H1 (cell line): Measurements from ENCODE around the gene SEMA3B. TPM values are rescaled to one million over a fixed set of nuclear protein-coding genes. Genes with fewer than 3 reads are reported as not detected.

Experiments used
- CTCF ChIA-PET: fragments of 300-600 bp; sonication (Branson Sonifier 250); formaldehyde crosslinking; loops from one replicate; lab custom pipeline; 2021; ENCODE audit not compliant: partially characterized antibody; lab: Charles Lee
- POLR2A ChIA-PET: fragments of 300-600 bp; sonication (Branson Sonifier 250); formaldehyde crosslinking; loops from one replicate; lab custom pipeline; 2021; ENCODE audit warnings: inconsistent platforms; ENCODE audit not compliant: partially characterized antibody; lab: Charles Lee
- DNase-seq, 2 experiments: peaks; one replicate each; pipeline versions ENCODE4 v3.0.0 to v3.0.0-alpha.2; 2010 to 2022; ENCODE audit warnings: low spot score in 2 of 2, low read depth in 1 of 2, mixed read lengths in 1 of 2
- FAIRE-seq: peaks from 2 replicates; lab custom pipeline; 2011; peaks lifted over from hg19 to GRCh38; lab: Jason Lieb, UNC
- H2AFZ ChIP-seq: 2 replicates; pipeline ENCODE4 v1.8.1; 2012; ENCODE audit warnings: low read length, inconsistent platforms
- H2AK5ac ChIP-seq: 2 replicates; pipeline ENCODE4 v1.6.1; 2013; ENCODE audit warnings: low read depth, low read length
- H2BK120ac ChIP-seq: replicated peaks from 2 replicates; pipeline ENCODE3; 2013; ENCODE audit warnings: low read depth, low read length, inconsistent platforms
- H2BK12ac ChIP-seq: 2 replicates; pipeline ENCODE4 v1.6.1; 2013; ENCODE audit warnings: low read depth, low read length
- H2BK15ac ChIP-seq: 2 replicates; pipeline ENCODE4 v1.6.1; 2013; ENCODE audit warnings: low read length
- H2BK20ac ChIP-seq: 2 replicates; pipeline ENCODE4 v1.6.1; 2013; ENCODE audit warnings: low read length
- H2BK5ac ChIP-seq: 2 replicates; pipeline ENCODE4 v1.6.1; 2013; ENCODE audit warnings: low read depth, low read length
- H3K14ac ChIP-seq: 2 replicates; pipeline ENCODE4 v1.6.1; 2013; ENCODE audit warnings: inconsistent platforms; ENCODE audit not compliant: insufficient read length
- H3K18ac ChIP-seq: 2 replicates; pipeline ENCODE4 v1.6.1; 2013; ENCODE audit warnings: low read length; ENCODE audit errors: extremely low read depth
- H3K23ac ChIP-seq: 2 replicates; pipeline ENCODE4 v1.6.1; 2013; ENCODE audit warnings: inconsistent platforms; ENCODE audit not compliant: insufficient read length
- H3K23me2 ChIP-seq: 2 replicates; pipeline ENCODE4 v1.6.1; 2013; ENCODE audit warnings: low read depth, low read length
- H3K27ac ChIP-seq: 2 replicates; pipeline ENCODE4 v1.6.1; 2011; ENCODE audit warnings: low read depth, low read length, inconsistent platforms
- H3K27me3 ChIP-seq, 4 experiments: replicated peaks in 1 of 4; 1 replicate in 1 of 4; 2 replicates in 3 of 4; pipeline versions ENCODE4 v1.6.1 to v1.8.1; 2011 to 2013; ENCODE audit warnings: low read length in 3 of 4, mild to moderate bottlenecking in 3 of 4, inconsistent platforms in 2 of 4, mixed read lengths in 2 of 4, moderate library complexity in 1 of 4; ENCODE audit not compliant: control insufficient read depth in 3 of 4, insufficient read depth in 3 of 4; ENCODE audit errors: extremely low read depth in 1 of 4
- H3K36me3 ChIP-seq, 4 experiments: 2 replicates each; pipeline versions ENCODE4 v1.6.1 to v1.8.1; 2011 to 2013; ENCODE audit warnings: mild to moderate bottlenecking in 4 of 4, low read length in 3 of 4, moderate library complexity in 2 of 4, control low read depth in 1 of 4, inconsistent platforms in 1 of 4; ENCODE audit not compliant: insufficient read depth in 4 of 4, control insufficient read depth in 2 of 4
- H3K4ac ChIP-seq: replicated peaks from 2 replicates; pipeline ENCODE3; 2013; ENCODE audit warnings: low read length, low read depth, mixed read lengths, inconsistent platforms; ENCODE audit not compliant: insufficient read length
- H3K4me1 ChIP-seq, 4 experiments: replicated peaks in 1 of 4; 1 replicate in 1 of 4; 2 replicates in 3 of 4; pipeline versions ENCODE4 v1.6.1 to v1.8.1; 2011 to 2013; ENCODE audit warnings: low read length in 3 of 4, inconsistent platforms in 2 of 4, mixed read lengths in 1 of 4; ENCODE audit not compliant: insufficient read depth in 4 of 4, control insufficient read depth in 3 of 4
- H3K4me2 ChIP-seq, 2 experiments: 2 replicates each; pipeline versions ENCODE4 v1.6.1 to v1.8.1; 2011 to 2013; ENCODE audit warnings: low read depth in 2 of 2, low read length in 2 of 2, control low read depth in 1 of 2, inconsistent platforms in 1 of 2, mild to moderate bottlenecking in 1 of 2; ENCODE audit not compliant: insufficient read depth in 1 of 2
- H3K4me3 ChIP-seq, 4 experiments: fragments of 200-600, 300-600 bp in 1 of 4; sonication (generic), shearing (Covaris generic), sonication (Bioruptor Twin) in 1 of 4; 2 replicates each; pipeline versions ENCODE4 v1.5.1 to v1.8.1; 2011 to 2016; ENCODE audit warnings: low read length in 4 of 4, low read depth in 3 of 4, control low read depth in 2 of 4, inconsistent platforms in 2 of 4, mild to moderate bottlenecking in 2 of 4, mixed read lengths in 1 of 4, moderate library complexity in 1 of 4; ENCODE audit not compliant: insufficient read depth in 2 of 4; ENCODE audit errors: extremely low read depth in 1 of 4
- H3K56ac ChIP-seq: replicated peaks from 2 replicates; pipeline ENCODE3; 2013; ENCODE audit warnings: low read depth, mild to moderate bottlenecking, mixed read lengths, low read length, inconsistent platforms; ENCODE audit not compliant: insufficient read length
- H3K79me1 ChIP-seq: 2 replicates; pipeline ENCODE4 v1.6.1; 2013; ENCODE audit warnings: low read depth, low read length, control low read depth
- H3K79me2 ChIP-seq, 2 experiments: 2 replicates each; pipeline versions ENCODE4 v1.6.1 to v1.8.1; 2012 to 2013; ENCODE audit warnings: low read length in 2 of 2, mild to moderate bottlenecking in 2 of 2, inconsistent platforms in 1 of 2; ENCODE audit not compliant: insufficient read depth in 2 of 2, control insufficient read depth in 1 of 2
- H3K9ac ChIP-seq, 4 experiments: replicated peaks in 1 of 4; 1 replicate in 1 of 4; 2 replicates in 3 of 4; pipeline versions ENCODE4 v1.6.1 to v1.8.1; 2011 to 2013; ENCODE audit warnings: low read depth in 3 of 4, low read length in 3 of 4, control low read depth in 2 of 4, mild to moderate bottlenecking in 2 of 4, moderate library complexity in 2 of 4, inconsistent platforms in 1 of 4; ENCODE audit errors: extremely low read depth in 1 of 4
- H3K9me3 ChIP-seq, 2 experiments: 2 replicates each; pipeline versions ENCODE4 v1.6.1 to v1.8.1; 2012 to 2013; ENCODE audit warnings: mild to moderate bottlenecking in 2 of 2, moderate library complexity in 2 of 2, control low read depth in 1 of 2, inconsistent platforms in 1 of 2, low read depth in 1 of 2, low read length in 1 of 2, mixed read lengths in 1 of 2; ENCODE audit not compliant: insufficient read depth in 2 of 2
- H4K20me1 ChIP-seq, 2 experiments: replicated peaks in 1 of 2; 2 replicates each; pipeline versions ENCODE3 to v1.8.1; 2011 to 2013; ENCODE audit warnings: inconsistent platforms in 2 of 2, low read length in 2 of 2, mild to moderate bottlenecking in 1 of 2; ENCODE audit not compliant: insufficient read depth in 2 of 2, control insufficient read depth in 1 of 2
- H4K5ac ChIP-seq: 2 replicates; pipeline ENCODE4 v1.6.1; 2013; ENCODE audit warnings: low read length, low read depth, mixed read lengths, inconsistent platforms; ENCODE audit not compliant: insufficient read length
- H4K8ac ChIP-seq: 2 replicates; pipeline ENCODE4 v1.8.0; 2013; ENCODE audit warnings: mild to moderate bottlenecking, moderate library complexity, low read length, inconsistent platforms; ENCODE audit not compliant: insufficient read depth; ENCODE audit errors: extremely low read depth
- H4K91ac ChIP-seq: replicated peaks from 2 replicates; pipeline ENCODE3; 2013; ENCODE audit warnings: low read length, mixed read lengths, inconsistent platforms; ENCODE audit not compliant: insufficient read length
- BRCA1 ChIP-seq: IDR thresholded peaks from 2 replicates; pipeline ENCODE4 v1.6.1; 2012; ENCODE audit warnings: low read depth, low read length, improper control_type of control experiment
- CHD1 ChIP-seq: IDR thresholded peaks from 2 replicates; pipeline ENCODE4 v1.6.1; 2012; ENCODE audit warnings: low read depth, low read length, improper control_type of control experiment
- CTCF ChIP-seq, 3 experiments: IDR thresholded peaks; 1 replicate in 2 of 3; 2 replicates in 1 of 3; pipeline versions ENCODE4 v1.5.1 to v1.6.1; 2011; ENCODE audit warnings: low read length in 3 of 3, mild to moderate bottlenecking in 3 of 3, inconsistent platforms in 2 of 3, low read depth in 1 of 3, moderate library complexity in 1 of 3; ENCODE audit not compliant: insufficient read depth in 1 of 3; ENCODE audit errors: control extremely low read depth in 1 of 3
- POLR2AphosphoS5 ChIP-seq: IDR thresholded peaks from 2 replicates; pipeline ENCODE4 v1.6.1; 2011; ENCODE audit warnings: low read depth, low read length
- TAF1 ChIP-seq: IDR thresholded peaks from 2 replicates; pipeline ENCODE4 v1.6.1; 2011; ENCODE audit warnings: mild to moderate bottlenecking, low read depth, low read length
- TBP ChIP-seq: IDR thresholded peaks from 2 replicates; pipeline ENCODE4 v1.6.1; 2011; ENCODE audit warnings: low read depth, low read length, improper control_type of control experiment
- WGBS, 2 experiments: shearing (Covaris generic) in 1 of 2; methylation state at CpG; one replicate each; pipeline versions ENCODE4 v1.1.6 to v1.1.7; 2013 to 2015; ENCODE audit warnings: low lambda C conversion rate in 2 of 2, mixed read lengths in 2 of 2, inconsistent platforms in 1 of 2, low coverage in 1 of 2, missing lambda C conversion rate in 1 of 2; ENCODE audit not compliant: insufficient replicate concordance in 2 of 2, insufficient coverage in 1 of 2, insufficient read length in 1 of 2; ENCODE audit errors: extremely low coverage in 1 of 2, missing lambda C conversion rate in 1 of 2; 5-methylcytosine and 5-hydroxymethylcytosine counted together
- polyA plus RNA-seq, 7 experiments: library from polyadenylated mRNA; depleted of rRNA in 3 of 7; stranded (reverse) in 5 of 7; unstranded in 2 of 7; fragments of >200 nt in 5 of 7; fragments of 200-250 nt in 2 of 7; gene quantifications; 1 replicate in 5 of 7; 2 replicates in 1 of 7; 4 replicates in 1 of 7; pipeline versions ENCODE4 v1.2.1 to v1.2.3, GENCODE V29; 2011 to 2013; ENCODE audit warnings: missing spikeins in 2 of 7, mixed read lengths in 2 of 7
- total RNA-seq: library from RNA; stranded (reverse); fragmentation: NEBNext Ultra II Directional; extraction: Animal tissue kit (Norgen Biotek cat#: 25700); gene quantifications from 2 replicates; pipeline ENCODE4 v1.2.1, GENCODE V29; 2021

Gene SEMA3B
- total and polyA plus RNA-seq, 2 of the 8 experiments (the other 6 are each of a cell fraction or from before 2014, with no cell fraction given), result 3.0 to 4.7 TPM

- Histone ChIP-seq H3K56ac (no peak overlapping the region), H3K23me2 (peaks cover 14% of the 10 kb centered on the region; the same call in 1 of the 2 replicates), H3K4ac (no peak overlapping the region), H3K27ac (no peak overlapping the region), H2AK5ac (no peak overlapping the region), H3K14ac (no peak overlapping the region), H3K4me2 (no peak overlapping the region), H4K8ac (no peak overlapping the region), H2BK15ac (no peak overlapping the region), H3K9me3 (no peaks in the 10 kb centered on the region), H3K18ac (no peak overlapping the region), H3K27me3 (no peaks in the 10 kb centered on the region; a peak in 1 of 7 replicates), H3K79me2 (peaks cover 0 to 11% of the 10 kb centered on the region in 2 experiments; a peak in 2 of 4 replicates), H3K4me3 (no peak overlapping the region), H3K4me1 (peaks cover 0 to 22% (median 11%) of the 10 kb centered on the region in 4 experiments; a peak in 6 of 7 replicates), H4K91ac (no peak overlapping the region), H3K36me3 (no peaks in the 10 kb centered on the region), H4K20me1 (peaks cover 0 to 10% of the 10 kb centered on the region in 2 experiments), H4K5ac (no peak overlapping the region), H2BK12ac (no peak overlapping the region), H3K23ac (no peak overlapping the region), H2BK20ac (no peak overlapping the region), H2BK120ac (no peak overlapping the region), H2BK5ac (no peak overlapping the region), H2AFZ (no peak overlapping the region), H3K9ac (no peak overlapping the region), H3K79me1 (no peaks in the 10 kb centered on the region; the same call in 1 of the 2 replicates)
- CTCF ChIA-PET, result interaction anchor here (23.4 to 53.5 kb wide), 4 partner anchors 11 to 45 kb away, joined by 587 to 2149 read pairs (median 1644); partner anchors contain the start of genes GNAI2, GNAT1, LSMEM2 and SEMA3B
- no peak for DNase-seq
- FAIRE-seq, result no peak
- 73% methylated on average over 3 of the region's 3 CpGs; no CpG with 5 or more reads in 1 of the 2 experiments for WGBS, 2 experiments
- POLR2A ChIA-PET, result no interaction called here
- TF ChIP-seq CHD1 (no peak), CTCF (IDR thresholded peaks at IDR 0.05; ENCODE audit: control extremely low read depth in 1 of 3, insufficient read depth in 1 of 3, low read depth in 1 of 3, low read length in 3 of 3) (no peak), TBP (no peak), TAF1 (no peak), POLR2AphosphoS5 (no peak), BRCA1 (no peak)
These were observed 36.6 kb upstream of the SEMA3B start for GRCh38 chr3:50232303-50232702.
